MM.1S (cell line): ENCODE results near the gene HS6ST1.

ENCODE experiments used
- DNase-seq: peaks from one replicate; pipeline ENCODE4 v3.0.0-alpha.2; 2015
- H2AFZ ChIP-seq: fragments of 300-600 bp; sonication (generic); 2 replicates; pipeline ENCODE4 v1.6.0; 2016; ENCODE audit warnings: antibody characterized with exemption, low read length
- H3F3A ChIP-seq: fragments of 300-600 bp; sonication (generic); 2 replicates; pipeline ENCODE4 v1.6.1; 2016; ENCODE audit warnings: mild to moderate bottlenecking, antibody characterized with exemption, low read length, moderate library complexity, mixed read lengths; ENCODE audit not compliant: insufficient read depth
- H3K27ac ChIP-seq: fragments of 300-600 bp; sonication (generic); 2 replicates; pipeline ENCODE4 v1.5.1; 2016; ENCODE audit warnings: mild to moderate bottlenecking, low read length
- H3K27me3 ChIP-seq: fragments of 300-600 bp; sonication (generic); replicated peaks from 2 replicates; pipeline ENCODE4 v1.6.0; 2016; ENCODE audit warnings: low read length; ENCODE audit not compliant: insufficient read depth
- H3K36me3 ChIP-seq: fragments of 300-600 bp; sonication (generic); replicated peaks from 2 replicates; pipeline ENCODE4 v1.6.1; 2016; ENCODE audit warnings: mild to moderate bottlenecking, low read length, mixed read lengths; ENCODE audit not compliant: insufficient read depth
- H3K4me1 ChIP-seq: fragments of 300-600 bp; sonication (generic); 2 replicates; pipeline ENCODE4 v1.6.1; 2016; ENCODE audit warnings: low read length, mixed read lengths
- H3K4me2 ChIP-seq: fragments of 300-600 bp; sonication (generic); 2 replicates; pipeline ENCODE4 v1.6.0; 2016; ENCODE audit warnings: low read depth, low read length
- H3K4me3 ChIP-seq: fragments of 300-600 bp; sonication (generic); 2 replicates; pipeline ENCODE4 v1.5.1; 2016; ENCODE audit warnings: low read length, mixed read lengths
- H3K79me2 ChIP-seq: fragments of 300-600 bp; sonication (generic); 2 replicates; pipeline ENCODE4 v1.6.1; 2016; ENCODE audit warnings: mixed run types, low read length, mixed read lengths
- H3K9ac ChIP-seq: fragments of 300-600 bp; sonication (generic); 2 replicates; pipeline ENCODE4 v1.6.1; 2016; ENCODE audit warnings: low read length, mixed read lengths
- H3K9me2 ChIP-seq: fragments of 300-600 bp; sonication (generic); replicated peaks from 2 replicates; pipeline ENCODE4 v1.6.1; 2016; ENCODE audit warnings: mild to moderate bottlenecking, low read length, mixed read lengths; ENCODE audit not compliant: insufficient read depth
- H3K9me3 ChIP-seq: fragments of 300-600 bp; sonication (generic); replicated peaks from 2 replicates; pipeline ENCODE4 v1.6.1; 2016; ENCODE audit warnings: mild to moderate bottlenecking, low read length, mixed read lengths; ENCODE audit not compliant: insufficient read depth
- H4K20me1 ChIP-seq: fragments of 300-600 bp; sonication (generic); 2 replicates; pipeline ENCODE4 v1.6.1; 2016; ENCODE audit warnings: mild to moderate bottlenecking, low read length, moderate library complexity, mixed read lengths; ENCODE audit not compliant: insufficient read depth
- EZH2 ChIP-seq: fragments of 300-600 bp; sonication (generic); optimal IDR thresholded peaks from 2 replicates; pipeline ENCODE3; 2017; ENCODE audit warnings: low read depth, mild to moderate bottlenecking, antibody characterized with exemption, low read length, mixed read lengths
- EZH2phosphoT487 ChIP-seq: fragments of 300-600 bp; sonication (generic); IDR thresholded peaks from 2 replicates; pipeline ENCODE4 v1.6.1; 2018; ENCODE audit warnings: antibody characterized with exemption, low read length
- TF ChIP-seq, protein P1 (sequence below): fragments of 300-600 bp; sonication (generic); IDR thresholded peaks from 2 replicates; pipeline ENCODE4 v1.5.1; 2016; ENCODE audit warnings: antibody characterized with exemption, low read length, mixed read lengths

Gene HS6ST1

DNA sequence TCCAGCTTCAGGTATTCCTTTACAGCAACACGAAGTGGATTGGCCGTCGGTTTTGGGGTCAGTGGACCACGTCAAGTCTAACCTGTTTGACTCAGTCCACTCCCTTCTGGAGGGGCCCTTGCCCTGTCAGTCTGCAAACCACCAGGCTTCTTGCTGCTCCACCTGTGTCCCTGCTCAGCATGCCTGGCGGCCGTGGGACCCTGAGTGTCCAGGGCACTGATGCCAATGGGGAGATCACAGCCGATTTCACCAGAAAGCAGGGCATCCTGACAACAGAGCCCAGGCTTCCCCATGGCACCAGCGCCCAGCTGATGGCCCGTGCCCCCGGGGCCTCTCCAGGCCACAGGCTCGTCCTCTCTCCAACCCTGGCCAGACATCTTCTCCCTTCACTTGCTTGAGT lies 41.2 kb upstream of the HS6ST1 start:
- H2AFZ ChIP-seq = no peak overlapping the region
- no peak for DNase-seq
- no peaks in the 10 kb centered on the region for H3K9me2 ChIP-seq
- no peaks in the 10 kb centered on the region for H3F3A ChIP-seq
- H4K20me1 ChIP-seq = no peaks in the 10 kb centered on the region
- H3K79me2 ChIP-seq = no peaks in the 10 kb centered on the region
- H3K27me3 ChIP-seq = no peaks in the 10 kb centered on the region
- no peak overlapping the region for H3K4me2 ChIP-seq
- H3K4me3 ChIP-seq = no peak overlapping the region
- H3K9me3 ChIP-seq = no peaks in the 10 kb centered on the region
- H3K36me3 ChIP-seq = no peaks in the 10 kb centered on the region
- no peak overlapping the region for H3K27ac ChIP-seq
- H3K9ac ChIP-seq = no peak overlapping the region
- H3K4me1 ChIP-seq = no peaks in the 10 kb centered on the region
- TF ChIP-seq EZH2 (no peak), EZH2phosphoT487 (no peak)
- TF ChIP-seq, protein P1, sequence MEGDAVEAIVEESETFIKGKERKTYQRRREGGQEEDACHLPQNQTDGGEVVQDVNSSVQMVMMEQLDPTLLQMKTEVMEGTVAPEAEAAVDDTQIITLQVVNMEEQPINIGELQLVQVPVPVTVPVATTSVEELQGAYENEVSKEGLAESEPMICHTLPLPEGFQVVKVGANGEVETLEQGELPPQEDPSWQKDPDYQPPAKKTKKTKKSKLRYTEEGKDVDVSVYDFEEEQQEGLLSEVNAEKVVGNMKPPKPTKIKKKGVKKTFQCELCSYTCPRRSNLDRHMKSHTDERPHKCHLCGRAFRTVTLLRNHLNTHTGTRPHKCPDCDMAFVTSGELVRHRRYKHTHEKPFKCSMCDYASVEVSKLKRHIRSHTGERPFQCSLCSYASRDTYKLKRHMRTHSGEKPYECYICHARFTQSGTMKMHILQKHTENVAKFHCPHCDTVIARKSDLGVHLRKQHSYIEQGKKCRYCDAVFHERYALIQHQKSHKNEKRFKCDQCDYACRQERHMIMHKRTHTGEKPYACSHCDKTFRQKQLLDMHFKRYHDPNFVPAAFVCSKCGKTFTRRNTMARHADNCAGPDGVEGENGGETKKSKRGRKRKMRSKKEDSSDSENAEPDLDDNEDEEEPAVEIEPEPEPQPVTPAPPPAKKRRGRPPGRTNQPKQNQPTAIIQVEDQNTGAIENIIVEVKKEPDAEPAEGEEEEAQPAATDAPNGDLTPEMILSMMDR = no peak

DNA sequence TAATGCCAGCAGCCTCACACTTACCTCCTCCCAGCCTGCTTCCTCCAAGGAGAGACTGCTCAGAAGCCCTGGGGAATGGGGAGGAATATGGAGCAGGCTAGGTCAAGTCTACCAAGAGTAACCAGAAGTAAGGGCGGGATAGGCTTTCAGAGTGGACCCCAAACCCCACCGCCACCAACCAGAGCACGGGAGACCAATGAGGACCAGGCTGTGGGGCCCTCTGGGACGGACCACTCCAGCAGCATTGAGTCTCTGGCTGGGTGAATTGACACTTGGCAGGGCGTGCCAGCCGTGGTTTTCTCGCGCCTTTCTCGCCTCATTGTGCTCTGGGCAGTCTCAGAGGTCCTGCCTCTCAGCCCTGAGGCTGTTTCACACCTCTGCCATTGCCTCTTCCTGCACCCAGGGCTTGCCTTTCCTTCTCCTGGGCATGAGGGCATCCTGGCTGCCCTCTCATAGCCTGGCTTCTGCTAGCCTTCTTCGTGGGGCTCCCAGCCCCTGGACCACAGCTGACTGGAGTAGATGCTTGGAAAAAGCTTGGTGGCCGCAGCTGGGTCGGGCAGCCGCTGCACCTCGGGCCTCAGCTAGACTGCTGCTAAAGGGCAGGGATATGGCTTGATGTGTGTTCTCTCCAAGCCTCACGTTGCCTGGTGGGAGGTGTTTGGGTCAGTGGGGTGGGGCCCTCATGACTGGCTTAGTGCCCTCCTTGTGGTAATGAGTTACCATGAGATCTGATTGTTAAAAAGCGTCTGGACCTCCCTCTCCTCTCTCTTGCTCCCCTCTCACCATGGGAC lies 40.5 kb upstream of the HS6ST1 start:
- DNase-seq = no peak

DNA sequence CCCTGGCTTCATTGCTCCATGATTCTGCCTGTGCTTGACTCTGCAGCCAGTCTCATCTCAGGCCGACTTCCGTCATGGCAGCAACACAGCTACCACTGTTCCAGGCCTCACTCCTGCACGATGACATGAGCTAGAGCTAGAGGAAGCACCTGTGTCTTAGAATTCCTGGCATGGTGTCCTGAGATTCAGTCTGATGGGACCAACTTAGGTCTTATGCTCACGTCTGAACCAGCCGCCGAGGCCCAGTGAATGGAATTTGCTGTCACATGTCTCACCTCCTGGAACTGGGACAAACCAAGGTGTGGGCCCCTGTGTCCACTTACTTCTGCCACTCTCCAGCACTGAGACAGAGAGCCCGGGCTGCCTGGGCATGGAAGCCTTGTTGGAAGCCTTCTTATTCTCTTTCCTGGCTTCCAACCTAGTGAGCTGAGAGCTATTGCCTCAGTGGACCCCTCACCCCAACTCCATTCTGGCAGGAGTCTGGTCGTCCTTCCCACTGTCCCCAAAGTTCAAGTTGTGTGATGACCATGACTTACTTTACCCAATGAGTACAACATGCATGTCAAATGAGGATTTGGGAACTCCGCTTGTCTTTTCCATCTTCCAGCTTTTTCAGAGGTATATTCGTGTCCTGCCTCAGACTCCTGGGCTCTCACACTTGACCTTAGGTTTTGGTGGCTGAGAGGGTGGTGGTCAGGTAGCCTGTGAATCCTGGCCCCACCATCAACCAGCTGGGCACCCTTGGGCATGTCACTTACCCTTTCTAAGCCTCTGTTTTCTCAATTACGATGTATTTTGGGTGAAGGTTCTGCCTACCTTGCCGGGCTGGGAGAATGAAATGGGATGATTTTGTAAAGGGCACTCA lies 39.1 kb upstream of the HS6ST1 start:
- Histone ChIP-seq H2AFZ (no peak overlapping the region), H3K4me2 (no peak overlapping the region), H3K36me3 (no peaks in the 10 kb centered on the region), H3K9me3 (no peaks in the 10 kb centered on the region), H3K79me2 (no peaks in the 10 kb centered on the region), H3K27me3 (no peaks in the 10 kb centered on the region), H3K9me2 (no peaks in the 10 kb centered on the region), H3K4me3 (no peak overlapping the region), H3K4me1 (no peaks in the 10 kb centered on the region), H3F3A (no peaks in the 10 kb centered on the region), H4K20me1 (no peaks in the 10 kb centered on the region), H3K27ac (no peak overlapping the region), H3K9ac (no peak overlapping the region)
- no peak for DNase-seq
- TF ChIP-seq EZH2 (no peak), EZH2phosphoT487 (no peak)
- TF ChIP-seq, protein P1 = no peak

More for the DNA sequence above, 40.5 kb upstream of the HS6ST1 start:
- Histone ChIP-seq H3K27me3 (no peaks in the 10 kb centered on the region), H3K79me2 (no peaks in the 10 kb centered on the region), H3K4me2 (no peak overlapping the region), H3K36me3 (no peaks in the 10 kb centered on the region), H3F3A (no peaks in the 10 kb centered on the region), H4K20me1 (no peaks in the 10 kb centered on the region), H3K9ac (no peak overlapping the region), H3K4me1 (no peaks in the 10 kb centered on the region), H3K27ac (no peak overlapping the region), H3K9me2 (no peaks in the 10 kb centered on the region), H3K9me3 (no peaks in the 10 kb centered on the region), H2AFZ (no peak overlapping the region), H3K4me3 (no peak overlapping the region)
- TF ChIP-seq, protein P1 = no peak
- no peak for TF ChIP-seq EZH2
- TF ChIP-seq EZH2phosphoT487 = no peak
